Esophagus muscularis mucosa (tissue), 4 donors: ENCODE measurements around the gene NIBAN1. TPM values are rescaled to one million over a fixed set of nuclear protein-coding genes. Genes with fewer than 3 reads are reported as not detected.

Experiments used
- DNase-seq: peaks from one replicate; pipeline ENCODE4 v3.0.0-alpha.2; 2017; ENCODE audit errors: extremely low spot score
- H3K27ac ChIP-seq, 4 donors: fragments of 200-600 bp; sonication (generic); replicated peaks in 1 of 4; 1 replicate in 3 of 4; 2 replicates in 1 of 4; pipeline ENCODE4 v1.5.1; 2016 to 2019; ENCODE audit warnings: mild to moderate bottlenecking in 1 of 4
- H3K27me3 ChIP-seq, 4 donors: fragments of 200-600 bp; sonication (generic); one replicate each; pipeline versions ENCODE4 v1.5.1 to v1.6.0; 2016 to 2019
- H3K36me3 ChIP-seq, 4 donors: fragments of 200-600 bp; sonication (generic); one replicate each; pipeline ENCODE4 v1.5.1; 2016 to 2019
- H3K4me1 ChIP-seq, 4 donors: fragments of 200-600 bp; sonication (generic); one replicate each; pipeline ENCODE4 v1.5.1; 2016 to 2019
- H3K4me3 ChIP-seq, 4 donors: fragments of 200-600 bp; sonication (generic); 1 replicate in 2 of 4; 2 replicates in 2 of 4; pipeline ENCODE4 v1.5.1; 2016 to 2019; ENCODE audit warnings: mild to moderate bottlenecking in 4 of 4, moderate library complexity in 1 of 4
- H3K9me3 ChIP-seq, 4 donors: fragments of 200-600 bp; sonication (generic); 1 replicate in 3 of 4; 2 replicates in 1 of 4; pipeline ENCODE4 v1.5.1; 2016 to 2019
- EP300 ChIP-seq: sonication (generic); formaldehyde crosslinking; IDR thresholded peaks from one replicate; pipeline ENCODE4 v1.6.1; 2017; ENCODE audit warnings: antibody characterized with exemption
- POLR2A ChIP-seq: fragments of 450-650 bp; IDR thresholded peaks from one replicate; pipeline ENCODE4 v1.6.1; 2017; ENCODE audit warnings: antibody characterized with exemption, moderate library complexity, mild to moderate bottlenecking, low read depth
- POLR2AphosphoS5 ChIP-seq, 2 donors: sonication (generic); formaldehyde crosslinking; IDR thresholded peaks; one replicate each; pipeline ENCODE4 v1.6.1; 2017; ENCODE audit warnings: antibody characterized with exemption in 2 of 2
- WGBS: methylation state at CpG from one replicate; pipeline ENCODE4 v1.1.5; 2018; 5-methylcytosine and 5-hydroxymethylcytosine counted together
- intact Hi-C: fragments of 100-400 bp; cut with DNase I; formaldehyde crosslinking; loops from one replicate; pipeline ENCODE4 v1.15.1; 2023
- total RNA-seq, 4 donors: library from RNA; depleted of rRNA; stranded (reverse); fragments of >200 nt; gene quantifications; one replicate each; pipeline versions ENCODE4 v1.1.0 to v1.2.1, GENCODE V29; 2016
- TF ChIP-seq, protein P1 (sequence below), 3 experiments: fragments of 200-600 bp in 2 of 3; fragments of 450-650 bp in 1 of 3; sonication (generic) in 2 of 3; IDR thresholded peaks; one replicate each; pipeline ENCODE4 v1.5.1; 2017 to 2019; ENCODE audit warnings: antibody characterized with exemption in 3 of 3, mild to moderate bottlenecking in 2 of 3, moderate library complexity in 1 of 3

Gene NIBAN1
- total RNA-seq, 4 donors from 2014 or later: 493 to 813 (median 584) TPM

DNA sequence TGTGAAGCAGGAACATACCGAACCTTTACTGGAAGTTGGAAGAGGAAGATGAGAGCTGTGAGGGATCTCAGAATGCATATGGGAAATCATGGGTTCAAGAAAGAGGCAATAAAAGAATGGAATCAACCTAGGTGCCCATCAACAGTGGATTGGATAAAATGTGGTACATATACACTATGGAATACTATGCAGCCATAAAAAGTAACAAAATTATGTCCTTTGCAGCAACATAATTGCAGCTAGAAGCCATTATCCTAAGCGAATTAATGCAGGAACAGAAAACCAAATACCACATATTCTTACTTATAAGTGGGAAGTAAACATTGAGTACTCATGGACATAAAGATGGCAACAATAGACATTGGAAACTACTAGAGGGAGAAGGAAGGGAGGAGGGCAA lies 40.4 kb downstream of the NIBAN1 start:
- TF ChIP-seq, protein P1, sequence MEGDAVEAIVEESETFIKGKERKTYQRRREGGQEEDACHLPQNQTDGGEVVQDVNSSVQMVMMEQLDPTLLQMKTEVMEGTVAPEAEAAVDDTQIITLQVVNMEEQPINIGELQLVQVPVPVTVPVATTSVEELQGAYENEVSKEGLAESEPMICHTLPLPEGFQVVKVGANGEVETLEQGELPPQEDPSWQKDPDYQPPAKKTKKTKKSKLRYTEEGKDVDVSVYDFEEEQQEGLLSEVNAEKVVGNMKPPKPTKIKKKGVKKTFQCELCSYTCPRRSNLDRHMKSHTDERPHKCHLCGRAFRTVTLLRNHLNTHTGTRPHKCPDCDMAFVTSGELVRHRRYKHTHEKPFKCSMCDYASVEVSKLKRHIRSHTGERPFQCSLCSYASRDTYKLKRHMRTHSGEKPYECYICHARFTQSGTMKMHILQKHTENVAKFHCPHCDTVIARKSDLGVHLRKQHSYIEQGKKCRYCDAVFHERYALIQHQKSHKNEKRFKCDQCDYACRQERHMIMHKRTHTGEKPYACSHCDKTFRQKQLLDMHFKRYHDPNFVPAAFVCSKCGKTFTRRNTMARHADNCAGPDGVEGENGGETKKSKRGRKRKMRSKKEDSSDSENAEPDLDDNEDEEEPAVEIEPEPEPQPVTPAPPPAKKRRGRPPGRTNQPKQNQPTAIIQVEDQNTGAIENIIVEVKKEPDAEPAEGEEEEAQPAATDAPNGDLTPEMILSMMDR (IDR thresholded peaks at IDR 0.05): no peak
- no peak for TF ChIP-seq POLR2A
- TF ChIP-seq EP300: no peak
- TF ChIP-seq POLR2AphosphoS5 (IDR thresholded peaks at IDR 0.05): no peak
- Histone ChIP-seq H3K27me3 (no peaks in the 10 kb centered on the region), H3K9me3 (no peaks in the 10 kb centered on the region), H3K4me1 (peaks cover 20 to 48% (median 43%) of the 10 kb centered on the region in 4 donors), H3K36me3 (peaks cover 0 to 12% (median 3%) of the 10 kb centered on the region in 4 donors), H3K4me3 (no peak overlapping the region), H3K27ac (no peak overlapping the region)
- intact Hi-C loops: no loop called here
- 98% methylated on average over 2 of the region's 2 CpGs for WGBS
- DNase-seq: no peak

- 92% methylated on average over 6 of the region's 7 CpGs for WGBS
- no peaks in the 10 kb centered on the region for H3K27me3 ChIP-seq
- H3K9me3 ChIP-seq: no peaks in the 10 kb centered on the region
- H3K4me3 ChIP-seq: no peak overlapping the region
- peaks cover 0 to 12% (median 3%) of the 10 kb centered on the region in 4 donors for H3K36me3 ChIP-seq
- intact Hi-C loops: no loop called here
- DNase-seq: no peak
- no peak overlapping the region for H3K27ac ChIP-seq
- TF ChIP-seq EP300 (no peak), POLR2A (no peak), POLR2AphosphoS5 (IDR thresholded peaks at IDR 0.05) (no peak)
- TF ChIP-seq, protein P1 (IDR thresholded peaks at IDR 0.05): no peak
- peaks cover 30 to 48% (median 42%) of the 10 kb centered on the region in 4 donors for H3K4me1 ChIP-seq
Observed at GRCh38 chr1:184932319-184932718, 42.0 kb downstream of the NIBAN1 start.

DNA sequence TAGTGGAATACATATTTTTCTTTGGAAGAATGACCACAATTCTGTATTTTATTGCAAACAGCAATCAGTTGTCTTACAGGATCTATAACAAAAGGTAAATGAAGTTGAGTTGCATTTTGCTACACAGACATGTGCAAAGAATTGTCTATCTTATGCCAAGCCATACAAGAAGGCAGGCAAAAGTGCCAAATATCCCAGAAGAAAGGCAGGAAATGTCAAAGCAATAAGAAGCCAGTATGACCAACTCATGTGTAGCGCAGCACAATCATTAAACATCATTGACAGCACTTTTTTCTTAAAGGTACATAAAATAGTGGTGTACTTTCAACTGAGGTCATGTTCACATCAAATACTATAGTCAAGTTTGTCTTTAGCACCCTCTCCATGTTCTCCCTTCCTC lies 42.7 kb downstream of the NIBAN1 start:
- no peak overlapping the region for H3K27ac ChIP-seq
- H3K4me3 ChIP-seq: no peak overlapping the region
- no peaks in the 10 kb centered on the region for H3K27me3 ChIP-seq
- no peak for DNase-seq
- peaks cover 28 to 44% (median 36%) of the 10 kb centered on the region in 4 donors for H3K4me1 ChIP-seq
- intact Hi-C loops: no loop called here
- no peak for TF ChIP-seq EP300
- no peak for TF ChIP-seq POLR2A
- TF ChIP-seq POLR2AphosphoS5 (IDR thresholded peaks at IDR 0.05): no peak
- H3K9me3 ChIP-seq: no peaks in the 10 kb centered on the region
- peaks cover 0 to 12% (median 3%) of the 10 kb centered on the region in 4 donors for H3K36me3 ChIP-seq
- 96% methylated on average over 1 of the region's 1 CpG for WGBS

DNA sequence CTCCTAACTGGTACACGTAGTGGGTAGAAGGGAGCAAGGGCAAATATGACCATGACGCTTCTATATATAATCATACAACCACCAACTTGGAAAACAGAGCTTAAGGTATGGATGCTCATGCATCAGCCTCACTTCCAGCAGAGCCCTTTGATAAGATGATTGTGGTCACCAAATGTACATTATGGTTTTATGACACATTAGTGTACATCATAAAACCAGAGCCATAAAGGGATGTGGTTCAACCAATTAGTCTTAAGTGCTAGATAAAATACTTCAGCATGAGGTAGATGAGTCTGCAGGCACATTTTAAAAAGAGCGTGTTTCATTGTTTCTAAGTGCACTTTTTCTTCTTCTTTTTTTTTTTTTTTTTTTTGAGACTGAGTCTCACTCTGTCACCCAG lies 43.7 kb downstream of the NIBAN1 start:
- Histone ChIP-seq H3K36me3 (peaks cover 0 to 12% (median 3%) of the 10 kb centered on the region in 4 donors), H3K4me1 (peaks cover 21 to 36% (median 27%) of the 10 kb centered on the region in 4 donors), H3K9me3 (no peaks in the 10 kb centered on the region), H3K27ac (no peak overlapping the region), H3K27me3 (no peaks in the 10 kb centered on the region), H3K4me3 (no peak overlapping the region)
- TF ChIP-seq POLR2AphosphoS5 (IDR thresholded peaks at IDR 0.05): no peak
- TF ChIP-seq EP300: no peak
- TF ChIP-seq, protein P1 (IDR thresholded peaks at IDR 0.05): no peak
- no peak for TF ChIP-seq POLR2A
- no peak for DNase-seq
- intact Hi-C loops: no loop called here
- WGBS: 82% methylated on average over 3 of the region's 3 CpGs

DNA sequence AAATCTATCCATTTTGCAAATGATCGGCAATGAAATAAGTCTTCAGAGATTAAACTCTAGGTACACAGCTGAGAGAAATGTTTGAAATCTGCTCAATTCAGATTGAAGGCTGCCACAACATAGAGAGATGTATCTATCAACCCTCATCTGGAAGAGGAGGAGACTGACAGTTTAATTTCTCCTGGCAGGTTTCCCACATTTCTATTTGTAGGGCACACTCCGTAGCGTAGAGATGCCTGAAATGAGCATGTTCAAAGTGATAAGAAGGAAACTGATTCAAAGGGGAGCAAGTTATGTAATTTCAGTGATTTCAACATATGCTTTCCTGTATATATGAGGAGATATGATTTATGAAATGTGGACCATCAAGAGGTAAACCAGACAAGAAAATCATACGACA lies 44.1 kb downstream of the NIBAN1 start:
- Histone ChIP-seq H3K27ac (no peak overlapping the region), H3K36me3 (peaks cover 0 to 12% (median 3%) of the 10 kb centered on the region in 4 donors), H3K9me3 (no peaks in the 10 kb centered on the region), H3K27me3 (no peaks in the 10 kb centered on the region), H3K4me1 (peaks cover 21 to 36% (median 26%) of the 10 kb centered on the region in 4 donors), H3K4me3 (no peak overlapping the region)
- TF ChIP-seq EP300 (no peak), POLR2A (no peak), POLR2AphosphoS5 (IDR thresholded peaks at IDR 0.05) (no peak)
- TF ChIP-seq, protein P1 (IDR thresholded peaks at IDR 0.05): no peak
- 70% methylated on average over 4 of the region's 4 CpGs for WGBS
- DNase-seq: no peak
- intact Hi-C loops: no loop called here
